ENCODE results near the gene CYP2E1.
"Not testable (repeated sequence)": the region's sequence is repeated elsewhere in the genome, so short reads cannot be mapped to it uniquely, and the experiment has no call there.

Gene CYP2E1

DNA sequence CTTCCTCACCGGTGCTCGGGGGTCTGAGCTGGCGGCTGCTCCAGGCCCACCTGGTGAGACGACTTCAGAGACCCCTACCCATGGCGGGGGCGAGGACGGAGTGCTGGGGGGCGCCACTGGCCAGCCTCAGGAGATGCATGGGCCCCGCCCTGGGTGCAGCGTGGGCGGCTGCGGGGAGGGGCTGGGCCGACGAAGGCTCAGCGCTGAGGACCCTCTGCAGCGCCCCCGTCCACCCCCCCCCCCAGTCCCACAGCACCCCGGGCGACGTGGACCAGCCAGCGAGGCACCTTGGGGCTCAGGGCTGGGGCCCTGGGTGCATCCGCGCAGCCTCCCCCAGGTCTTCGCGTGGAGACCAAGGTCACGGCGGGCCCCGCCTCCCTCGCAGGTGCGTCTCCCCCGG lies 49.9 kb downstream of the CYP2E1 start:
- not testable (repeated sequence) for DNase-seq
